ENCODE results near the gene NDUFB11.
"Not testable (repeated sequence)": the region's sequence is repeated elsewhere in the genome, so short reads cannot be mapped to it uniquely, and the experiment has no call there.

NDUFB11 gene

GRCh38 chrX:47145395-47146120, 1.1 kb upstream of the NDUFB11 start:
- DNase-seq = peak; percentile 26

GRCh38 chrX:47143894-47144625, 442 bp downstream of the NDUFB11 start:
- DNase-seq = peak; percentile 66

GRCh38 chrX:47138171-47138570, 6.3 kb downstream of the NDUFB11 start:
- DNase-seq = no peak

- DNase-seq = peak; percentile 7
These were observed 8.9 kb downstream of the NDUFB11 start for GRCh38 chrX:47135650-47136049.

- no peak for DNase-seq
These were observed 11.0 kb downstream of the NDUFB11 start for GRCh38 chrX:47133493-47133892.

GRCh38 chrX:47129899-47130358, 14.6 kb downstream of the NDUFB11 start:
- peak; percentile 12 for DNase-seq

- DNase-seq = peak; percentile 94
These were observed 15.2 kb downstream of the NDUFB11 start for GRCh38 chrX:47129157-47129898.

- not testable (repeated sequence) for DNase-seq
These were observed 20.0 kb downstream of the NDUFB11 start for GRCh38 chrX:47124466-47124865.

GRCh38 chrX:47116551-47117110, 27.9 kb downstream of the NDUFB11 start:
- DNase-seq = not testable (repeated sequence)

- DNase-seq = no peak
These were observed 32.1 kb downstream of the NDUFB11 start for GRCh38 chrX:47112316-47112954.

- not testable (repeated sequence) for DNase-seq
These were observed 33.4 kb downstream of the NDUFB11 start for GRCh38 chrX:47110936-47111615.

GRCh38 chrX:47101206-47101605, 43.3 kb downstream of the NDUFB11 start:
- DNase-seq = no peak

- no peak for DNase-seq
These were observed 46.0 kb downstream of the NDUFB11 start for GRCh38 chrX:47098338-47099094.

GRCh38 chrX:47097018-47097417, 47.5 kb downstream of the NDUFB11 start:
- no peak for DNase-seq

- no peak for DNase-seq
These were observed 50.6 kb downstream of the NDUFB11 start for GRCh38 chrX:47093860-47094259.

GRCh38 chrX:47093248-47093647, 51.3 kb downstream of the NDUFB11 start:
- DNase-seq = peak; percentile 70
